Common myeloid progenitor, CD34-positive (primary cell): ENCODE measurements around the gene COL26A1.

Experiments used
- CTCF ChIA-PET: fragments of 350-600 bp; sonication (Branson Sonifier 250); formaldehyde crosslinking; loops from one replicate; lab custom pipeline; 2021; ENCODE audit warnings: antibody characterized with exemption; lab: Charles Lee
- POLR2A ChIA-PET: fragments of 350-600 bp; sonication (Branson Sonifier 250); formaldehyde crosslinking; loops from one replicate; lab custom pipeline; 2021; ENCODE audit warnings: antibody characterized with exemption; lab: Charles Lee
- DNase-seq, 3 donors: peaks; one replicate each; pipeline versions ENCODE4 v3.0.0 to v3.0.0-alpha.2; 2013
- H3K27ac ChIP-seq, 2 experiments: 1 replicate in 1 of 2; 2 replicates in 1 of 2; pipeline ENCODE4 v1.7.0; 2013; ENCODE audit warnings: inconsistent platforms in 2 of 2, low read length in 2 of 2, mild to moderate bottlenecking in 2 of 2, low read depth in 1 of 2, moderate library complexity in 1 of 2; ENCODE audit not compliant: severe bottlenecking in 2 of 2, insufficient read depth in 1 of 2, poor library complexity in 1 of 2
- H3K27me3 ChIP-seq, 5 experiments: replicated peaks in 2 of 5; 1 replicate in 3 of 5; 2 replicates in 2 of 5; pipeline versions ENCODE4 v1.6.1 to v1.7.0; 2013; ENCODE audit warnings: low read length in 4 of 5, mild to moderate bottlenecking in 2 of 5, moderate library complexity in 2 of 5, inconsistent platforms in 1 of 5; ENCODE audit not compliant: insufficient read depth in 5 of 5, control insufficient read depth in 4 of 5
- H3K36me3 ChIP-seq, 4 experiments: 1 replicate in 2 of 4; 2 replicates in 2 of 4; pipeline versions ENCODE4 v1.6.1 to v1.7.0; 2013; ENCODE audit warnings: low read length in 3 of 4, control low read depth in 1 of 4, mild to moderate bottlenecking in 1 of 4; ENCODE audit not compliant: control insufficient read depth in 4 of 4, insufficient read depth in 4 of 4
- H3K4me1 ChIP-seq, 4 experiments: 1 replicate in 3 of 4; 2 replicates in 1 of 4; pipeline versions ENCODE4 v1.6.1 to v1.7.1; 2013; ENCODE audit warnings: low read length in 3 of 4, mild to moderate bottlenecking in 3 of 4, control low read depth in 1 of 4, inconsistent platforms in 1 of 4, moderate library complexity in 1 of 4; ENCODE audit not compliant: control insufficient read depth in 4 of 4, insufficient read depth in 4 of 4; ENCODE audit errors: control extremely low read depth in 1 of 4
- H3K4me3 ChIP-seq, 7 experiments: 1 replicate in 4 of 7; 2 replicates in 3 of 7; pipeline versions ENCODE4 v1.5.1 to v1.7.0; 2013; ENCODE audit warnings: mild to moderate bottlenecking in 7 of 7, low read length in 6 of 7, moderate library complexity in 6 of 7, inconsistent platforms in 2 of 7, low read depth in 2 of 7, control low read depth in 1 of 7; ENCODE audit not compliant: insufficient read depth in 4 of 7, control insufficient read depth in 1 of 7; ENCODE audit errors: extremely low read depth in 1 of 7
- H3K9me3 ChIP-seq, 5 experiments: 1 replicate in 4 of 5; 2 replicates in 1 of 5; pipeline versions ENCODE4 v1.6.1 to v1.7.1; 2013; ENCODE audit warnings: low read length in 4 of 5, mild to moderate bottlenecking in 2 of 5, inconsistent platforms in 1 of 5, low read depth in 1 of 5, moderate library complexity in 1 of 5; ENCODE audit not compliant: control insufficient read depth in 4 of 5, insufficient read depth in 2 of 5; ENCODE audit errors: control extremely low read depth in 1 of 5
- WGBS: methylation state at CpG from one replicate; pipeline ENCODE4 v1.1.5; 2013; ENCODE audit not compliant: insufficient coverage; 5-methylcytosine and 5-hydroxymethylcytosine counted together

The COL26A1 gene

DNA sequence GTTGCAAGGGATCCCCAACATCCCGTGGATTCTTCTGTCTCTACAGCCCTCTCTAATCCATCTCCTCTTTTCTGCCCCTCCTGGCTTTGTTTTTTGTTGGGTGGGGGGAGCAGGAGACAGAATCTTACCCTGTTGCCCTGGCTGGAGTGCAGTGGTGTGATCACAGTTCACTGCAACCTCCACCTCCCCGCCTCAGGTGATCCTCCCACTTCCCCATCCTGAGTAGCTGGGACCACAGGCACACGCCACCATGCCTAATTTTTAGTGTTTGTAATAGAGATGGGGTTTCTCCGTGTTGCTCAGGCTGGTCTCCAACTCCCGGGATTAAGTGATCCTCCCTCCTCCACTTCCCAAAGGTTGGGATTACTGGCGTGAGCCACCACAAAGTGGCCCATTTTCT lies 144.7 kb downstream of the COL26A1 start:
- peak in 2 of 3 donors; percentile 21 to 25 for DNase-seq
- Histone ChIP-seq H3K27ac (no peak overlapping the region), H3K9me3 (no peaks in the 10 kb centered on the region), H3K36me3 (no peaks in the 10 kb centered on the region), H3K4me3 (peak overlapping the region in 3 of 7 experiments; percentile 10 to 57 (median 19)), H3K27me3 (no peaks in the 10 kb centered on the region), H3K4me1 (peaks cover 0 to 14% (median 11%) of the 10 kb centered on the region in 4 experiments)
- ChIA-PET POLR2A (no interaction called here), CTCF (interaction anchor here (0.9 to 3.4 kb wide), 6 partner anchors 12 to 96 kb away, joined by 3 to 9 read pairs (median 3); no protein-coding TSS in a partner anchor)
- no CpG with 5 or more reads among the region's 6 CpGs for WGBS

DNA sequence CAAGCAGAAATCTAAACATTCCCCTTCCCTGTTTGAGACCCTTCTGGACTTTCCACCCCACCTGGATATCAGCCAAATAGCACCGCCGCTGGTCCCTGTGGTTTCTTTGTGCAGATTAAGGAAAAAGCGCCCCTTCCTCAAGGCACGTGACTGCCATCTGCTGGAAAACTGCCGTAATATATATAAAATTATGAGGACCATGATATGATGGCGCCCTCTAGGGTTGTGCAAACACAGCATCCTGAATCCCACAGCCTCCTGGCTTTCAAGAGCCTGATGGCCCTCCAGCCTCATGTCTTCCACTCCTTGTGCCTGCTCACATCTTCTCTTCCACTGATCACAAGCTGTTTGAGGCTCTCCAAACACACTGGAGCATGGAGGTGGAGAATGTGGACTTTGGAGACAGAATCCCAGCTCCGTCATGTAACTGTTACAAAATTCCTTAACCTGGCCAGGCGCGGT lies 145.1 kb downstream of the COL26A1 start:
- H3K9me3 ChIP-seq = no peaks in the 10 kb centered on the region
- H3K4me1 ChIP-seq = peaks cover 0 to 14% (median 11%) of the 10 kb centered on the region in 4 experiments
- no peaks in the 10 kb centered on the region for H3K27me3 ChIP-seq
- ChIA-PET POLR2A (no interaction called here), CTCF (interaction anchor here (0.6 to 3.4 kb wide), 21 partner anchors 8 to 145 kb away, joined by 3 to 11 read pairs (median 4); partner anchors contain the start of gene COL26A1)
- peak overlapping the region in 3 of 7 experiments; percentile 10 to 57 (median 19) for H3K4me3 ChIP-seq
- WGBS = 48% methylated on average over 6 of the region's 9 CpGs
- peak; percentile 79 to 86 (median 80) for DNase-seq
- no peaks in the 10 kb centered on the region for H3K36me3 ChIP-seq
- H3K27ac ChIP-seq = no peak overlapping the region

DNA sequence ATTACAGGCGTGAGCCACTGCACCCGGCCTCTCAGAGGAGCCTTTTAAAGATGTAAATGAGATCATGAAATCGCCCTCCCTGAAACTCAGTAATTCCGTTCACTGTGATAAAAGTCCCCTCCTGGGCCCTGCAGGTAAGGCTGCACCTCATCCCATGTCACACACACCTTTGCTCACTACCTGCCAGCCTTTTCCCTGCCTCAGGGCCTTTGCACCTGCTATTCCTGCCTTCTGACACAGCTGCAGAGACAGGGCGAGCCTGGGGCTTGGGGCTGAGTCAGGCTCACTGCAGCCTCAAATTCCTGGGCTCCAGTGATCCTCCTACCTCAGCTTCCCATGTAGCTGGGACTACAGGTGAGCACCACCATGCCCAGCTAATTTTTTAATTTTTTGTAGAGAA lies 147.6 kb downstream of the COL26A1 start:
- CTCF ChIA-PET = interaction anchor here (1.0 to 2.6 kb wide), 3 partner anchors 32 to 146 kb away, joined by 3 to 11 read pairs (median 4); no protein-coding TSS in a partner anchor
- Histone ChIP-seq H3K4me1 (peaks cover 0 to 9% (median 8%) of the 10 kb centered on the region in 4 experiments), H3K27ac (no peak overlapping the region), H3K9me3 (no peaks in the 10 kb centered on the region), H3K4me3 (no peak overlapping the region), H3K27me3 (no peaks in the 10 kb centered on the region), H3K36me3 (no peaks in the 10 kb centered on the region)
- no peak for DNase-seq
- 96% methylated on average over 5 of the region's 5 CpGs for WGBS
- POLR2A ChIA-PET = no interaction called here

DNA sequence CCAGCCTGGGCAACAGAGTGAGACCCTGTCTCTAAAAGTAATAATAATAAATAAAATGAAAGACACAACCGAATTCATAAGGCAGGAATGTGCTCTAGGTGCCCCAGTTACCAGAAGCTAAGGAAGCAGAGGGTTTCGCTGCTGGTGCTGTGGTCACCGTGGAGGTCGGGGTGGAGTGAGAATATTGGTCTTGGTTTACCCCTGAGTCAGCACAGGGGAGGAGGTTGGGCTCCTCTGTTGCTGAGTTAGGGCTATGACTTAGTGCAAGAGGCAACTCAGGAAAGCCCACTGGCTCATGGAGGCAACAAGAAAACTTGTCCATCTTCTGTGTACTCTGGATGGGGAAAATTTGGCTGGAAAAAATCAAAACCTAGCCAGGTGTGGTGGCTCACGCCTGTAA lies 149.3 kb downstream of the COL26A1 start:
- Histone ChIP-seq H3K27ac (no peak overlapping the region), H3K4me1 (peaks cover 0 to 9% (median 8%) of the 10 kb centered on the region in 4 experiments), H3K27me3 (no peaks in the 10 kb centered on the region), H3K9me3 (no peaks in the 10 kb centered on the region), H3K36me3 (no peaks in the 10 kb centered on the region), H3K4me3 (no peak overlapping the region)
- DNase-seq = no peak
- 88% methylated on average over 4 of the region's 5 CpGs for WGBS
- CTCF ChIA-PET = interaction anchor here (0.6 to 0.9 kb wide), 3 partner anchors 9 to 73 kb away, joined by 3 to 5 read pairs (median 4); no protein-coding TSS in a partner anchor
- POLR2A ChIA-PET = no interaction called here

DNA sequence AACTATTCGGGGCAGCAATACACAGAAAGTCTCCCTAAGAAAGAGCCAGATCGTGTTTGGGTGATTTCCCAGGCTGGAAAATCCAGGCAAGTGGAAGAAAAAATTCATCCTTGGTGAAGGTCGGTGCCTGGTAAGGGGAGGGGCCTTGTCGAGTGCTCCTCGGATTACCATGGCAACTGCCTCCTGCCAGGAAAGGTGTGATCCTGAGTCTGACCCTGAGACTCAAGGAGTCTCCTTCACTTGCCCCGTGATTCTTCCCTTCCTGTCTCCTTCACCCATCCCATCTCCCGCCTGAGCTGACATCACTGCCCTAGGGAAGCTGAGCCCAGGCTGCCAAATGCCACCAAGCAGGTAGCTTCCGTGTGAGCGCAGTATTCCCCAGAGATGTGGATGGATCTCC lies 154.2 kb downstream of the COL26A1 start:
- H3K27me3 ChIP-seq = peaks cover 0 to 2% (median 0%) of the 10 kb centered on the region in 5 experiments
- ChIA-PET CTCF (interaction anchor here (0.9 to 2.3 kb wide), 5 partner anchors 8 to 155 kb away, joined by 3 to 10 read pairs (median 4); partner anchors contain the start of gene COL26A1), POLR2A (no interaction called here)
- no peak for DNase-seq
- no peaks in the 10 kb centered on the region for H3K4me1 ChIP-seq
- H3K4me3 ChIP-seq = no peak overlapping the region
- 92% methylated on average over 8 of the region's 9 CpGs for WGBS
- H3K9me3 ChIP-seq = peaks cover 0 to 10% (median 0%) of the 10 kb centered on the region in 5 experiments
- H3K36me3 ChIP-seq = no peaks in the 10 kb centered on the region
- no peak overlapping the region for H3K27ac ChIP-seq

DNA sequence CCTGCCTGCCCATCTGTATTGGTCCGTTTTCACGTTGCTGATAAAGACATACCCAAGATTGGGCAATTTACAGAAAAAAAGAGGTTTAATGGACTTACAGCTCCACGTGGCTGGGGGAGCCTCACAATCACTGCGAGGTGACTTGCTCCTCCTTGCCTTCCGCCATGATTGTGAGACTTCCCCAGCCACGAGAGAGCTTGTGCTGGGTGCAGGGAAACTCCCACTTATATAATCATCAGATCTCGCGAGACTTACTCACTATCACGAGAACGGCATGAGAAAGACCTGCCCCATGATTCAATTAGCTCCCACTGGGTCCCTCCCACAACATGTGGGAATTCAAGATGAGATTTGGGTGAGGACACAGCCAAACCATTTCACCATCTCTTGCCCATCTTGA lies 154.6 kb downstream of the COL26A1 start:
- WGBS = 95% methylated on average over 9 of the region's 10 CpGs
- ChIA-PET CTCF (interaction anchor here (0.9 to 2.0 kb wide), 4 partner anchors 9 to 155 kb away, joined by 3 to 8 read pairs (median 4); partner anchors contain the start of gene COL26A1), POLR2A (no interaction called here)
- H3K27me3 ChIP-seq = peaks cover 0 to 2% (median 0%) of the 10 kb centered on the region in 5 experiments
- peaks cover 0 to 10% (median 0%) of the 10 kb centered on the region in 5 experiments for H3K9me3 ChIP-seq
- no peak overlapping the region for H3K27ac ChIP-seq
- no peak for DNase-seq
- H3K4me1 ChIP-seq = no peaks in the 10 kb centered on the region
- no peaks in the 10 kb centered on the region for H3K36me3 ChIP-seq
- no peak overlapping the region for H3K4me3 ChIP-seq

DNA sequence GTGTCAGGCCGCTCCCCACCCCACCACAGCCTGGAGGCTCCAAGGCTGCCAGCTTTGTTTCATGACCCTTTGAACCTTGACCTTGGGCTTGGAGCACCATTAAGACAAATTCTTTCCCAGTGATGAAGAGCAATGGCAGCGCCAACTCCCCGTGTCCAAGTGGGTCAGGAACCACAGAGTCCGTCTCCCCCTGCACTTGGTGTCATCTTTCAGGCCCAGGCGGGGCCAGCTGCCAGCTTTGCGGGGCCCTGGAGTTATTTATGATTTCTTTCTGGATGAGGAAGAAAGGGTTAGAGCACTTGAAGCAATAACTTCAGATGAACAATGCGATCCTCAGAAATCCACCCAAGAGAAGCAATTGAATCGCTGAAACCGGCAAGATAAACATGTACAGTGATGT lies 155.7 kb downstream of the COL26A1 start:
- Histone ChIP-seq H3K27ac (no peak overlapping the region), H3K9me3 (peaks cover 0 to 10% (median 0%) of the 10 kb centered on the region in 5 experiments), H3K27me3 (peaks cover 0 to 2% (median 0%) of the 10 kb centered on the region in 5 experiments), H3K4me1 (no peaks in the 10 kb centered on the region), H3K36me3 (no peaks in the 10 kb centered on the region), H3K4me3 (no peak overlapping the region)
- WGBS = 75% methylated on average over 7 of the region's 9 CpGs
- ChIA-PET CTCF (interaction anchor here (1.2 kb wide), 1 partner anchor 10 kb away, joined by 4 read pairs; no protein-coding TSS in a partner anchor), POLR2A (no interaction called here)
- DNase-seq = no peak
